ENCODE measurements around the gene GPC3.

GPC3 gene

DNA sequence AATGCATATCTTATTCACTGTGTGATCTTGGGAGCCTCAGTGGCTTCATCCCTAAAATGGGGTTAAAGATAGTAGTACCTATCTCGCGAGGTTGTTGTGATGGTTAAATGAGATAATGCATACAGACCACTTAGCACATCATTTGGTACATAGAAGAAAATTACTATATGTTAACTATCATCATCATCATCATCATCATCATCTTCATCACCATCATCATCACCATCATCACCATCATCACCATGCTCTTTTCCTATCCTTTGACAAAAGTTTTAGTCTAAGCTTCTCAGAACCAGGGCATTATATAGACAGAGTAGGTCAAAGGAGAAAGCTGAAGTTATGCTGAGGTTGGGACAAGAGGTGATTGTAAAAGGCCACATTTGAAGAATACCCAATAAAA lies 145.0 kb downstream of the GPC3 start:
- no peak for DNase-seq (ENCODE audit: low read depth)

- DNase-seq (ENCODE audit: low read depth) = no peak
Measured at GRCh38 chrX:133838761-133839676, 146.4 kb downstream of the GPC3 start.

DNA sequence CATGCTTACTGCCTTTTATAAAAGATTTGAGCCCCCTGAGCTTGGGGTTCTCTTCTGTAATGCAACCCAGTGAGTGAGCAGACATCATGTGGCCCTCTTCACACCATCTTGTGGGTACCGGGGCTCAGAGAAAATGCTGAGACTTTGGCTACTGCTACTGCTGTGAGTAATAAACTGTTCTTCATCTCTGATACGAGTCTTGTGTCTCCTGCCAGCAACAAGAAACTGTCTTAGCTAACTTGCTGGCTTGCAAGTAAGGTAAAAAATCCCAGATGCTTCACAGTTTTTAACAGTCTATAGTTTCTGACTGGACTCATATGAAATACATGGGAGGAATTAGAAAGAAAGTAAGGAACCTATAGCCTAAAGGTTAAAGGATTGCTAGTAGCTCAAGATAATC lies 148.3 kb downstream of the GPC3 start:
- no peak for DNase-seq (ENCODE audit: low read depth)

GRCh38 chrX:133836561-133836960 lies 148.8 kb downstream of the GPC3 start:
- DNase-seq (ENCODE audit: low read depth) = no peak

DNA sequence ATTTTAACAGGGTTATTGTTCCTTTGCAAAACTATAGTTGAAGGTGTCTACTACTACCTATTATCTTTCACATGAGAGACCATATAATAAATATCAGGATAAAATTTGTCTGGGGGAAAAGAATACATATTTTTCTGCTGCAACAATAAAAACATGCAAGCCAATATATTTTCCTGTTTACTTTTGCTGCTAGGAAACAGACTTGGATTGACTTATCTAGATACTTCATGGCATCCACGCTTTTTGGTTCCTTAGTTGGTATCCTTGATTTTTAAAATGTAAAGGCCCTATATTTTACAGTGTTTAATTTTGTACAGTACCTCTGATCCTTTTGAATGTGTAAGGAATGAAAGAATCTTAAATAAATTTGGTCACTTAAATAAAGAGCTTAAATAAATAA lies 150.6 kb downstream of the GPC3 start:
- DNase-seq (ENCODE audit: low read depth) = no peak

DNA sequence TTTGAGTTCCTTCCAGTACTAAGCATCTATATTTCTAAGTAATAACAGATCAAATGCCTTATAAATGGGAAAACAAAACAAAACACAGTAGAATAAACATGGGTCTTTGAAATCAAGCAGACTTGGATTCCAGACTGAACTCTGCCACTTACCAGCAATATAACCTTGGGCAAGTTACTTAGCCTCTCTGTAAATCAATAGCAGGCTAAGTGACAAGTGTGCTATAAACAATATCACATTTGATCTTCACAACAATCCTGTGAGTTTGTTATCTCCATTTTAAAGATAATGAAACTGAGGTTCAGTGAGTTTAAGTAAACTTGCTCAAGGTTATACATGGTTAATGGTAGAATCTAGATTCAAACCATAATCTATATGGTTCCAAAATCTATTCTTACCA lies 165.8 kb downstream of the GPC3 start:
- DNase-seq (ENCODE audit: low read depth) = no peak

DNA sequence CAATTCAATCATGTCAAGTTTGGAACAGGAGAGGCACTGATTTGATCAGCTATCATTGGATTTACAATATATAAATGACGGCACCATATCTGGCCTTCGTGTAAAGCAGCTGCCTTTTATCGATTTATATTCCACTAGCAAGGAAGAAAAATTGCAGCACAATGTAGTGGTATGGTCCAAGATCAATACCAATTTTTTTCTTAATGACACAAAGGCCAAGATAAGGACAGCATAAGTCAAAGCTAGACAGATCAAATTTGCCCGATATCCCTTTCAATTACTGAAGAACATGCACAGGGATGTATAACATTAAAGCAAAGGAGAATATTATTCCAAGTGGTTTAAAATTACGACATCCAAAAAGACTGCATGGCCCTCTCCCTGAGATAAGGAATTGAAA lies 167.4 kb downstream of the GPC3 start:
- DNase-seq (ENCODE audit: low read depth) = no peak

- DNase-seq (ENCODE audit: low read depth) = no peak
Measured at GRCh38 chrX:133815496-133815895, 169.9 kb downstream of the GPC3 start.

GRCh38 chrX:133813971-133814370 lies 171.4 kb downstream of the GPC3 start:
- DNase-seq (ENCODE audit: low read depth) = no peak

DNA sequence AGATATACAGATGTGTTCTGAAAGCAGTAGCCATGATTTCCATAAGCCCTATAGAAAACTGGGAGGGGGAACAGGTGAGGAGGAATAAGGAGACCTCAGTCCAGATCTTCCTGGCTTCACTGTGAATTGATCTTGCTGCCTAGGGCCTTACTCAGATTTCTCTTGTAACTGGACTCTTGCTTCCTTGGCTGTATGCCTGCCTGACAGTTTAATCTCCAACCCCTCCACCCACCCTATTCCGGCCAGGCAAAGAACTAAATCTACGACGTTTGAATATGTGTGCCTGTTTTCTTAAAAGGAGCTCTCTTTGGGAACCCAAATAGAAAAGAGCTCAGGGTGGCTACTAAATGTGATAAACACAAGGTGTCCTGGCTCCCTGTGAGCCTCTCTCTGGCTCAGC lies 173.0 kb downstream of the GPC3 start:
- DNase-seq (ENCODE audit: low read depth) = no peak

DNA sequence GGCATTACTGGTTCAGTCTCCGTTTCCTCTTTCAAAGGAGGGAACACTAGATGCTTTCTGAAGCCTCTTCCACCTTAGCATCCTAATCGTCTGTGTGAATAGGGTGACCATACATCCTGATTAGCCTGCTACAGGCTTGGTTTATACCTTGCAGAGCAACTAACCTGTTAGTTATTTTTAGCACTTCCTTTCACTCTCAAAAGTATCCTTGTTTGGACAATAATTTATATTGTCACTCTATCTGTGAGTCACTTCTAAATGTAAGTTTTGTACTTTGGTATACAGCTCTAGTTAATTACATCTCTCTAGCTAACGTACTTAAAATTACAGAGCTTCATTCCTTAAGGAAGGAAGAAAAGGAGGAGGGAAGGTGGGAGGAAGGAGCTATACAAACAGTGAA lies 174.5 kb downstream of the GPC3 start:
- no peak for DNase-seq (ENCODE audit: low read depth)

GRCh38 chrX:133804072-133804471 lies 181.3 kb downstream of the GPC3 start:
- DNase-seq (ENCODE audit: low read depth) = no peak

GRCh38 chrX:133796282-133796681 lies 189.1 kb downstream of the GPC3 start:
- no peak for DNase-seq (ENCODE audit: low read depth)

DNA sequence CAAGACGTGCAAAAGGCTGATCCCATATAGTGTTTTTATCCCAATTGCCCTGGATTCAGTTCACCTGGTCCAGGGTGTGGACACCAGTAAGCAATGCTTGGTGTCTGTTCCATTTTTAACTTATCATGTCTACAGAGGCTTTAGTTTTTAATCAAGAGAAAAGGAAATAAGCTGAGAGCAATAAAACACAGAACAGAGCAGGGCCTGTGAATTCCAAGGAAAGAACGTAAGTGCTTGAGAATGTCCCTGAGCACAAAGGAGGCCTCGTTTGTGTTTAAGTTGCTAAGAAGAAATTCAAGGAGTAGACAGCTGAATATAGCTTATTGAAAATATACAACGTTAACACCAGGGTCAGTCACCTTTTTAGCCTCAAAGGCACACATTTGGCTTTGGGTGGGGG lies 191.3 kb downstream of the GPC3 start:
- DNase-seq (ENCODE audit: low read depth) = no peak

GRCh38 chrX:133793626-133794025 lies 191.8 kb downstream of the GPC3 start:
- DNase-seq (ENCODE audit: low read depth) = no peak

GRCh38 chrX:133792198-133792953 lies 193.0 kb downstream of the GPC3 start:
- DNase-seq (ENCODE audit: low read depth) = peak; percentile 33

GRCh38 chrX:133789829-133790228 lies 195.6 kb downstream of the GPC3 start:
- no peak for DNase-seq (ENCODE audit: low read depth)

- DNase-seq (ENCODE audit: low read depth) = no peak
Measured at GRCh38 chrX:133786382-133786781, 199.0 kb downstream of the GPC3 start.

DNA sequence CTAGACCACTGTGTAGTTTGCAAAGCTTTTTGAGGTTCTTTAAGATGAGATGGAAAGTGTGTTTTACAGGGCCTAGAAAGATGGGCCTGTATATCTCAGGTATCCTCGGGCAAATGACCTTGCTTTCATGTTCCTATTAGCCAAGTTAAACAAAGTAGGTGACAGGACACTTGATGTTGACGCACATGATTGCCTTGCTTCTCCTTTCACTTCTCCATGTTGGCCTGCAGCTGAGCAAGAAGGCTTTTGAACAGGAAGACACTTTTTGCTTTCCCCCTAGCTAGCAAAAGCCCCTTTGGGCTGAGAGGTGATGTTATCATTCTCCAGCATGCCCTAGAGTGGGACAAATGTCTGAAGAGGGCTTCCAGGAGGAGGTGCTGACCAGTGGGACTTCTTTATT lies 202.1 kb downstream of the GPC3 start:
- DNase-seq (ENCODE audit: low read depth) = no peak

DNA sequence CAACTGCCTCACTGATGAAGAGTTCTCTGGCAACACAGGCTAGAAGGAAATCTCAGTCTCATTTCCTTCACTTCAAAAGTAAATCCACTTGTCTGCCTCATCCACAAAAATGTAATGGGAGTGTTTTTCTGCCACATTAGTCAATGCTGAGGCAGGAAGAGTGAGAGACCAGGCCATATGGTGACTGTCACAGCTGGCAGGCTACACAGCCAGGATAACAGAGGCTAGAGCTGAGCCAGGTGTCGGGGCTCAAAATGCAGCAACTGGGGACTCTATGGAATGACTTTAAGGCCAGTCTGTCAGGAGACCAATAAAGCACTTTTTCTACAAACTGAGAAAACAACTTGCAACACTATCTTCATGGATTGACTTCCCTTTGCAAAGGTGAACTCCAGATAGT lies 204.2 kb downstream of the GPC3 start:
- no peak for DNase-seq (ENCODE audit: low read depth)

DNA sequence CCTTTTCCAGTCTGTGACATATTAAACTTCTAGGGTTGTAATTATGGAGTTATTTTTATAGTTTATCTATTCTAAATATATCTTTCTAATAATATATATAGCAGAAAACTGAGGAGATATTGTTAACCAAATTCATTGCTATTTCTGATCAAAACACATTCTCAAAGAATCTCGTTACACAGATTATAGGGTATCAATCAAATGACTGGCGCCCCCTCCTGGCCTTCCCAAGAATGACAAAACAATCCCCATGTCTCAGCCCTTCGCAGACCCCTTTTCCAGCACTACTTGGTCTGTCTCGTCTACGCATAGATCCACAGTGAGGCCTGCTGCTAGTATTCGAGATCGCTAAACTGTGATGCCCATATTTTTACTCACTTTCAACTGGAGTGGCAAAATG lies 209.3 kb downstream of the GPC3 start:
- DNase-seq (ENCODE audit: low read depth) = no peak

DNA sequence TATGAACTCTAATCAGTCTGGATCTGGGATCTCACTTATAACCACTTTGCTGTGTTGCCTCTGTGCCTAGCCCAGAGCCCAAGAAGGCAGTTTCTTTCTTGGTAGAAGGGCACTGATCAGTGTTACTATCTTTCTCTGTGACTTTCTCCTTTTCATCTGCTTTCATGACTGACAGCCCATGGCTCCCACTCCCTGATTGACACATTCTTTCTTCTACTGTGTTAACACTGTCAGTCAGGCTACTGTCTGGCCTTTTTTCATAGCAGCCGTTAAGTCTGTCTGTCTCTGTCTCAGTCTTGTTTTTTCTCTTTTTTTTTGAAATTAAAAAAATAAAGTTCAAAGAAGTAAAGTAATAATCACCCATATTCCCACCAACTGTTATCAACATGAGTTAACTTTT lies 210.6 kb downstream of the GPC3 start:
- DNase-seq (ENCODE audit: low read depth) = no peak

DNA sequence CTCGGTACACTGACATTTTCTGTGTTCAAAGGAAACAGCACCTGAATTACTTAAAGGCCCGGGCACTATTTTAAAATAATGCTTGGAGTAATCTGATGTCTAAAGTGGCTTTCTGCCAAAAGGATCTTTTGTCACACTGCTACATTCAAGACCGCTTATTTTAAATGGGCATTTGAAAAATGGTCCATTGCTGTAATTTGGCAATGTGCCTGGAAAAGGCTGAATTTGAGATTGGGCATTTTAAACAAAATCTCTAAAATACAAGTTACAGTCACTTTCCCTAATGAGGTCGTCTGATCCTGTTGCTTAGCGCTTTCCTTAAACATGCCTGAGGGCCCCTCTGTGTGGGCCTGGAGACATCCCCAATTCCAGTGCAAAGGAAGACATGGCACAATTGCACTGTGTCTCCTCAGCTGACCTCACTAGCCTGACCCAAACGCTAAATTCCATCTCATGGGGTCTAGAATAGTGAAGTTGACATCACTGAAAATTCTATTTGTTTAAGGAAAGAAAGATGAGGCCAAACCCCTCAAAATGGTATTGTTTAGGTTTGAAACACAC lies 214.2 kb downstream of the GPC3 start:
- no peak for DNase-seq (ENCODE audit: low read depth)
